Ovary (tissue), 9 donors: ENCODE results near the gene TAS1R1. TPM values are rescaled to one million over a fixed set of nuclear protein-coding genes. Genes with fewer than 3 reads are reported as not detected.

Source experiments
- DNase-seq, 5 donors: peaks; one replicate each; pipeline ENCODE4 v3.0.0-alpha.2; 2019 to 2020
- H3K27ac ChIP-seq, 2 donors: fragments of 200-600 bp; one replicate each; pipeline versions ENCODE4 v1.5.1 to v1.8.0; 2019 to 2022
- H3K27me3 ChIP-seq: fragments of 200-600 bp; one replicate; pipeline ENCODE4 v1.8.0; 2022
- H3K36me3 ChIP-seq: fragments of 200-600 bp; sonication (generic); one replicate; pipeline ENCODE4 v1.5.1; 2019
- H3K4me1 ChIP-seq: one replicate; pipeline ENCODE4 v1.8.1; 2013; ENCODE audit warnings: mild to moderate bottlenecking, moderate library complexity; ENCODE audit not compliant: insufficient read depth
- H3K4me3 ChIP-seq: fragments of 200-600 bp; sonication (generic); one replicate; pipeline ENCODE4 v1.5.1; 2017
- H3K9me3 ChIP-seq, 2 donors: fragments of 200-600 bp in 1 of 2; sonication (generic) in 1 of 2; one replicate each; pipeline versions ENCODE4 v1.5.1 to v1.8.1; 2013 to 2019; ENCODE audit warnings: mild to moderate bottlenecking in 1 of 2, moderate library complexity in 1 of 2
- EP300 ChIP-seq: sonication (generic); formaldehyde crosslinking; IDR thresholded peaks from one replicate; pipeline ENCODE4 v1.6.1; 2017; ENCODE audit warnings: antibody characterized with exemption
- POLR2A ChIP-seq: fragments of 450-650 bp; IDR thresholded peaks from one replicate; pipeline ENCODE4 v1.6.1; 2017; ENCODE audit warnings: antibody characterized with exemption, mild to moderate bottlenecking, moderate library complexity
- WGBS, 3 donors: extraction: QIAGEN DNeasy Blood & Tissue Kit in 1 of 3; methylation state at CpG; one replicate each; pipeline versions ENCODE4 v1.1.5 to v1.1.7; 2013 to 2017; 5-methylcytosine and 5-hydroxymethylcytosine counted together
- intact Hi-C, 4 donors: fragments of 100-400 bp; cut with DNase I; formaldehyde crosslinking; loops; one replicate each; pipeline versions ENCODE4 v1.11.0 to v1.15.1; 2022 to 2023
- polyA plus RNA-seq, 2 donors: library from polyadenylated mRNA; stranded (reverse); fragments of 200-250 nt in 1 of 2; fragments of 350-450 nt in 1 of 2; fragmentation: Illumina TruSeq in 1 of 2; extraction: RNeasy Lipid Tissue Mini Kit (QIAGEN cat#74804) in 1 of 2; gene quantifications; one replicate each; pipeline ENCODE4 v1.2.3, GENCODE V29; 2013 to 2014
- small RNA-seq: library from RNA; depleted of rRNA; stranded (forward); fragments of <200 nt; gene quantifications from one replicate; pipeline ENCODE3, GENCODE V24; 2016
- total RNA-seq, 7 donors: library from RNA; depleted of rRNA in 2 of 7; stranded (reverse); fragments of >200 nt in 2 of 7; fragmentation: NEBNext Ultra II Directional in 3 of 7; extraction: Animal tissue kit (Norgen Biotek cat#: 25700) in 3 of 7; gene quantifications; one replicate each; pipeline versions ENCODE4 v1.1.0 to v1.2.4, GENCODE V29; 2016 to 2023
- TF ChIP-seq, protein P1 (sequence below), 3 donors: fragments of 450-650 bp in 2 of 3; fragments of 200-600 bp in 1 of 3; IDR thresholded peaks; one replicate each; pipeline versions ENCODE4 v1.5.1 to v1.8.0; 2016 to 2022; ENCODE audit warnings: antibody characterized with exemption in 3 of 3, mild to moderate bottlenecking in 1 of 3
- donor health status: DM: no; HTN: no; CAD: no; lungs with moderate emphysema.
- donor health status: DM: no; HTN: no; CAD: no.
- donor health status: Bipolar disorder and iron deficiency.
- donor health status: DM: yes; HTN: yes; CAD: no.
- donor health status: DM: no; HTN: no; CAD: no.
- donor health status: DM: yes; HTN: yes; CAD: no.

TAS1R1 gene
- total and polyA plus RNA-seq, 9 donors, result 0.20 to 0.74 (median 0.33) TPM; not detected in 3

GRCh38 chr1:6625584-6626149, 70.6 kb downstream of the TAS1R1 start:
- Histone ChIP-seq H3K4me3 (peak overlapping the region; percentile 76), H3K9me3 (no peaks in the 10 kb centered on the region), H3K27ac (peak overlapping the region; percentile 76 to 83), H3K36me3 (no peaks in the 10 kb centered on the region), H3K27me3 (no peaks in the 10 kb centered on the region), H3K4me1 (peaks cover 8% of the 10 kb centered on the region)
- 1 to 4% (median 2%) methylated on average over 32 of the region's 32 CpGs for WGBS, 3 donors
- TF ChIP-seq POLR2A (no peak), EP300 (no peak)
- TF ChIP-seq, protein P1, sequence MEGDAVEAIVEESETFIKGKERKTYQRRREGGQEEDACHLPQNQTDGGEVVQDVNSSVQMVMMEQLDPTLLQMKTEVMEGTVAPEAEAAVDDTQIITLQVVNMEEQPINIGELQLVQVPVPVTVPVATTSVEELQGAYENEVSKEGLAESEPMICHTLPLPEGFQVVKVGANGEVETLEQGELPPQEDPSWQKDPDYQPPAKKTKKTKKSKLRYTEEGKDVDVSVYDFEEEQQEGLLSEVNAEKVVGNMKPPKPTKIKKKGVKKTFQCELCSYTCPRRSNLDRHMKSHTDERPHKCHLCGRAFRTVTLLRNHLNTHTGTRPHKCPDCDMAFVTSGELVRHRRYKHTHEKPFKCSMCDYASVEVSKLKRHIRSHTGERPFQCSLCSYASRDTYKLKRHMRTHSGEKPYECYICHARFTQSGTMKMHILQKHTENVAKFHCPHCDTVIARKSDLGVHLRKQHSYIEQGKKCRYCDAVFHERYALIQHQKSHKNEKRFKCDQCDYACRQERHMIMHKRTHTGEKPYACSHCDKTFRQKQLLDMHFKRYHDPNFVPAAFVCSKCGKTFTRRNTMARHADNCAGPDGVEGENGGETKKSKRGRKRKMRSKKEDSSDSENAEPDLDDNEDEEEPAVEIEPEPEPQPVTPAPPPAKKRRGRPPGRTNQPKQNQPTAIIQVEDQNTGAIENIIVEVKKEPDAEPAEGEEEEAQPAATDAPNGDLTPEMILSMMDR (IDR thresholded peaks at IDR 0.05), result no peak
- intact Hi-C loops, result no loop called here
- DNase-seq, result no peak

DNA sequence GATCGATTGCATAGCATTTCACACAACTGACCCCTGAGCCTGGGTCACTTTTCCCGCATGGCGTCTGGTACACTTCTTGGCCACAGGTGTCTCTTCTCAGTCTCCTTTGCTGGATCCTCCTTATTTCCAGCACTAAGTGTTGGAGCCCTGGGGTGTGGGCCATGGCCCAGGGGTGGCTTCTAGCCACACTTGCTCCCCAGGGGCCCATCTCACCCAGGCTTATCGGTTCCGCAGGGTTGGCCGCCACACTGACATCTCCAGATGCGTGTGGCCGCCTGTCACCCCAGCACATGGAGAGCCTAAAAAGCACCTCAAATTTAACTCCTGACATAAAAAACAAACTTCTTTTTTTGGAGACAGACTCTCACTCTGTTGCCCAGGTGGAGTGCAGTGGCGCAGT, 71.9 kb downstream of the TAS1R1 start:
- intact Hi-C loops, result no loop called here
- H3K27ac ChIP-seq, result no peak overlapping the region
- H3K9me3 ChIP-seq, result no peaks in the 10 kb centered on the region
- no peaks in the 10 kb centered on the region for H3K36me3 ChIP-seq
- H3K4me3 ChIP-seq, result no peak overlapping the region
- DNase-seq, result no peak
- 90% methylated on average over 9 of the region's 9 CpGs for WGBS, 3 donors
- TF ChIP-seq EP300 (no peak), POLR2A (no peak)
- TF ChIP-seq, protein P1 (IDR thresholded peaks at IDR 0.05), result no peak
- H3K4me1 ChIP-seq, result peaks cover 8% of the 10 kb centered on the region
- H3K27me3 ChIP-seq, result no peaks in the 10 kb centered on the region

DNA sequence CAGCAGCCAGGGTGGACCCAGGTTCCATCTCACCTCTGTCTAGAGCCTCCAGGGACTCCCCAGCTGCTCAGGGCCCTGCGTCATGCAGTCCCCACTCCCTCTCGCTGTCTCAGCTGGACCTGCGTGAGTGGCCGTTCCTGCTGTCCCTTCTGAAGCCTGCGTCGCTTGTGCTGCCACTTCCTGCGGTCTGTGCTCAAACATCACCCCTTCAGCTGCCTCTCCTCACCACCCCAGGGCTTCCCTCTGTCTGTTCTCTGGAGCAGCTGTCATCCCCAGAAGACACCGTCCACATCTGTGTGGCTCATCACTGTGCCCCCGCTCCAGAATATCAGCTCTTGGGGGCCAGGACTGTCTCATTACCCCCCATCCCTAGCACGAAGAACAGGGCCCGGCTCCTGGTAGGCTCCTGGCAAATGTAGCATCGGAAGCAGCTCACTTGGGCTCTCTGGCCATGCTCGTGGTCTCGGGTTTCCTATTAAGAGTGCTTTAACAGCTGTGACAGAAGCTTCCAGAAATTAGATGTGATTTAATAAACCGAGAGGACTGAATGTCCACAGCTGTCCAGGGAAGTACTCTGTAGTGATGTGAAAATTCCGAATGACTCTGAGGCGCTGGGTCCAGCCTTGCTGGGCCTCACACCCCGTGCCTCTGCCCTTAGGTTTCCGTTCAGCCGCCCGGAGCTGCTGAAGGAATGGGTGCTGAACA, 72.9 kb downstream of the TAS1R1 start:
- Histone ChIP-seq H3K4me3 (no peak overlapping the region), H3K27me3 (no peaks in the 10 kb centered on the region), H3K4me1 (peaks cover 8% of the 10 kb centered on the region), H3K27ac (no peak overlapping the region), H3K36me3 (no peaks in the 10 kb centered on the region), H3K9me3 (no peaks in the 10 kb centered on the region)
- TF ChIP-seq POLR2A (no peak), EP300 (no peak)
- TF ChIP-seq, protein P1 (IDR thresholded peaks at IDR 0.05), result no peak
- WGBS, 3 donors, result 89 to 95% (median 91%) methylated on average over 21 of the region's 21 CpGs
- DNase-seq, result no peak
- intact Hi-C loops, result no loop called here

DNA sequence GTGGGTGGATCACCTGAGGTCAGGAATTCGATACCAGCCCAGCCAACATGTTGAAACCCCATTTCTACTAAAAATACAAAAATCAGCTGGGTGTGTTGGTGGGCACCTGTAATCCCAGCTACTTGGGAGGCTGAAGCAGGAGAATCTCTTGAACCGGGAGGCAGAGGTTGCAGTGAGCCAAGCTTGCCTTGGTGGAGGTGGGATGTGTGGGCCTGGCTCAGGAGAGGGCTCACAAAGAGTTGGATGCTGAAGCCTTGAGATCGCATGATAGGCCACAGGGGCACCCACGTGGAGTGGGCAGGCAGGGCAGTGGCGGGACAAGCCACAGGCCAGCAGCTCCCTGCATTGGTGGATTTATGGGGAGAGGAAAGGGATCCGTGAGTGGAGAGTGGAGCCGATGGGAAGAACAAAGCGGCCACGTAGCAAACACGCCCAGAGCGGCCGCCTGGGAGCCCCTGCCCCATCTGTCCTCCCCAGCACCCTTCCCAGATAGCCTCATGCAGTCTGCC, 73.9 kb downstream of the TAS1R1 start:
- TF ChIP-seq, protein P1 (IDR thresholded peaks at IDR 0.05), result no peak
- no peak for TF ChIP-seq EP300
- no peak for TF ChIP-seq POLR2A
- Histone ChIP-seq H3K9me3 (no peaks in the 10 kb centered on the region), H3K4me1 (peaks cover 8% of the 10 kb centered on the region), H3K27me3 (no peaks in the 10 kb centered on the region), H3K27ac (no peak overlapping the region), H3K4me3 (no peak overlapping the region), H3K36me3 (no peaks in the 10 kb centered on the region)
- DNase-seq, result no peak
- 87 to 90% (median 87%) methylated on average over 12 of the region's 12 CpGs for WGBS, 3 donors
- intact Hi-C loops, result no loop called here

Small RNA genes lying within 50 kb of the gene (small RNA-seq; reads per million reads assigned to genes)
- gene RNU6-731P, result not detected

Other genes with a start within 250 kb of the TAS1R1 start
- gene ACOT7, start 161.5 kb upstream of the TAS1R1 start, total RNA-seq, result 10 to 100 TPM in 4 of 7 donors, 1 to 10 TPM in 3; 8.2 to 16.3 (median 11.3) TPM
- gene ACOT7, start 161.5 kb upstream of the TAS1R1 start, polyA plus RNA-seq, result 10 to 100 TPM in 1 of 2 donors, 1 to 10 TPM in 1; 6.4 to 20.7 TPM
- gene HES2, start 135.4 kb upstream of the TAS1R1 start, total RNA-seq, result 1 to 10 TPM in 1 of 7 donors, under 1 TPM in 5, not detected in 1; 0.08 to 9.2 (median 0.43) TPM
- gene HES2, start 135.4 kb upstream of the TAS1R1 start, polyA plus RNA-seq, result not detected
- 10 to 100 TPM in 1 of 7 donors, 1 to 10 TPM in 4, under 1 TPM in 2; 0.51 to 46.2 (median 1.9) TPM for gene ESPN, start 130.5 kb upstream of the TAS1R1 start, total RNA-seq
- gene ESPN, start 130.5 kb upstream of the TAS1R1 start, polyA plus RNA-seq, result under 1 TPM in 1 of 2 donors, not detected in 1; 0.11 TPM
- 10 to 100 TPM in 2 of 7 donors, 1 to 10 TPM in 5; 4.9 to 13.1 (median 7.7) TPM for gene TNFRSF25, start 89.1 kb upstream of the TAS1R1 start, total RNA-seq
- 1 to 10 TPM; 1.7 to 9.4 TPM for gene TNFRSF25, start 89.1 kb upstream of the TAS1R1 start, polyA plus RNA-seq
- gene PLEKHG5, start 63.6 kb upstream of the TAS1R1 start, total RNA-seq, result 10 to 100 TPM in 3 of 7 donors, 1 to 10 TPM in 4; 6.2 to 13.1 (median 9.4) TPM
- gene PLEKHG5, start 63.6 kb upstream of the TAS1R1 start, polyA plus RNA-seq, result 10 to 100 TPM in 1 of 2 donors, 1 to 10 TPM in 1; 2.0 to 10.2 TPM
- gene NOL9, start 794 bp upstream of the TAS1R1 start, total RNA-seq, result 10 to 100 TPM; 12.6 to 38.9 (median 30.0) TPM
- 10 to 100 TPM in 1 of 2 donors, 1 to 10 TPM in 1; 7.2 to 15.5 TPM for gene NOL9, start 794 bp upstream of the TAS1R1 start, polyA plus RNA-seq
- 10 to 100 TPM; 20.4 to 42.5 (median 33.7) TPM for gene ZBTB48, start 24.7 kb downstream of the TAS1R1 start, total RNA-seq
- gene ZBTB48, start 24.7 kb downstream of the TAS1R1 start, polyA plus RNA-seq, result 10 to 100 TPM in 1 of 2 donors, 1 to 10 TPM in 1; 8.0 to 37.7 TPM
- 10 to 100 TPM; 24.1 to 39.6 (median 34.4) TPM for gene KLHL21, start 47.6 kb downstream of the TAS1R1 start, total RNA-seq
- gene KLHL21, start 47.6 kb downstream of the TAS1R1 start, polyA plus RNA-seq, result 10 to 100 TPM; 14.4 to 40.4 TPM
- gene PHF13, start 58.4 kb downstream of the TAS1R1 start, total RNA-seq, result 10 to 100 TPM; 11.0 to 32.4 (median 16.5) TPM
- gene PHF13, start 58.4 kb downstream of the TAS1R1 start, polyA plus RNA-seq, result 10 to 100 TPM; 13.5 to 14.6 TPM
- 10 to 100 TPM; 15.7 to 24.6 (median 18.8) TPM for gene THAP3, start 69.6 kb downstream of the TAS1R1 start, total RNA-seq
- 10 to 100 TPM in 1 of 2 donors, 1 to 10 TPM in 1; 5.6 to 33.6 TPM for gene THAP3, start 69.6 kb downstream of the TAS1R1 start, polyA plus RNA-seq
- gene DNAJC11, start 146.5 kb downstream of the TAS1R1 start, total RNA-seq, result 10 to 100 TPM; 10.1 to 42.9 (median 37.1) TPM
- gene DNAJC11, start 146.5 kb downstream of the TAS1R1 start, polyA plus RNA-seq, result 10 to 100 TPM; 18.8 to 94.5 TPM
- gene CAMTA1, start 230.1 kb downstream of the TAS1R1 start, total RNA-seq, result 10 to 100 TPM; 51.1 to 93.2 (median 63.1) TPM
- gene CAMTA1, start 230.1 kb downstream of the TAS1R1 start, polyA plus RNA-seq, result 100 to 1,000 TPM in 1 of 2 donors, 10 to 100 TPM in 1; 88.5 to 150 TPM